Lower leg skin (tissue), 4 donors: ENCODE results near the gene RNF19B. TPM values are rescaled to one million over a fixed set of nuclear protein-coding genes. Genes with fewer than 3 reads are reported as not detected.

ENCODE experiments used
- DNase-seq, 2 donors: peaks; one replicate each; pipeline ENCODE4 v3.0.0-alpha.2; 2019; ENCODE audit warnings: low spot score in 2 of 2
- H3K4me3 ChIP-seq: fragments of 200-600 bp; sonication (generic); 2 replicates; pipeline ENCODE4 v1.5.1; 2017; ENCODE audit warnings: mild to moderate bottlenecking, low read depth; ENCODE audit not compliant: poor library complexity, severe bottlenecking
- CTCF ChIP-seq, 3 donors: fragments of 450-650 bp; IDR thresholded peaks; one replicate each; pipeline ENCODE4 v1.5.1; 2016; ENCODE audit warnings: antibody characterized with exemption in 3 of 3, mild to moderate bottlenecking in 3 of 3, moderate library complexity in 2 of 3
- POLR2A ChIP-seq, 2 donors: fragments of 450-650 bp; IDR thresholded peaks; one replicate each; pipeline ENCODE4 v1.6.1; 2016 to 2017; ENCODE audit warnings: antibody characterized with exemption in 2 of 2, mild to moderate bottlenecking in 1 of 2, moderate library complexity in 1 of 2
- WGBS, 2 donors: methylation state at CpG; one replicate each; pipeline ENCODE4 v1.1.5; 2018; 5-methylcytosine and 5-hydroxymethylcytosine counted together
- intact Hi-C: fragments of 100-400 bp; cut with DNase I; formaldehyde crosslinking; loops from one replicate; pipeline ENCODE4 v1.15.0; 2023; ENCODE audit warnings: low total_unique reads
- total RNA-seq, 4 donors: library from RNA; depleted of rRNA; stranded (reverse); fragments of >200 nt; gene quantifications; one replicate each; pipeline ENCODE4 v1.1.0, GENCODE V29; 2016

Gene RNF19B
- total RNA-seq, 4 donors from 2014 or later: 29.5 to 42.6 (median 37.5) TPM

DNA sequence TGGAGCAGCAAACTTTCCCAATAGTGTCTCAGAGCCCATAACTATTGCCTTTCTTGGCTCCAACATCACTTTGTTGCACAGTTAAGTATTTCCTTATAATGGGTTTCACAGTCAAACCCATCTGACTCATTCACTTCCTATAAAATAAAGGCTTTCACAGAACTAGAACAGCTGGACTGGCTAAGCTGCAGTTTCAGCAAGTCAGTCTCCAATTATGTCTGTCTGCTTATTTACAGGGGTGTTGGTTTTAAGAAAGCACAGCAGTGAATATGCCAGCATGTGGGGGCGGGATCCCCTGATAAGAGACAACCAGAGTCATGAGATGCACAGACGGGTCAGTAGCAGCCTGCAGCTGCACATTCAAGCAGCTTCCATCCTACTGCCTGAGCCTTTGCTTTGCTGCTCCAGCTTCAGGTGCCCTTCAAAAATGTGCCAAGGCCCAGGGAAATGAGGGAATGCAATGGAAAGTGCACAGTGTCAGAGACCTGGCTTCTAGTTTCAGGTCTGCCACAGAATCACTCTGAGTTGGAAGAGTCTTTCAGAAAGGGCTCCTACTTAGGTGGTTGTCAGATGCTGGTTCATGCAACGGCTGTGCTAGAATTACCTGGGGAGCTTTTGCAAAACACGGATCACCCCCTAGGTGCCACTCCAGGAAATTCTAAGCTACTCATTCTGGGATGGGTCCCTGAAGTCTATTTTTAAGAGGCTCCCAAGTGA, 24.8 kb downstream of the RNF19B start:
- no peak for DNase-seq
- H3K4me3 ChIP-seq: no peak overlapping the region
- WGBS, 2 donors: 59 to 66% methylated on average over 4 of the region's 4 CpGs
- TF ChIP-seq CTCF (IDR thresholded peaks at IDR 0.05) (no peak), POLR2A (IDR thresholded peaks at IDR 0.05) (no peak)
- intact Hi-C loops: no loop called here

GRCh38 chr1:32937061-32937460, 27.5 kb downstream of the RNF19B start:
- TF ChIP-seq CTCF (IDR thresholded peaks at IDR 0.05) (no peak), POLR2A (IDR thresholded peaks at IDR 0.05) (no peak)
- WGBS, 2 donors: 95 to 99% methylated on average over 4 of the region's 4 CpGs
- DNase-seq: no peak
- H3K4me3 ChIP-seq: no peak overlapping the region
- intact Hi-C loops: no loop called here

GRCh38 chr1:32934535-32934934, 30.1 kb downstream of the RNF19B start:
- intact Hi-C loops: no loop called here
- 90 to 96% methylated on average over 10 of the region's 10 CpGs for WGBS, 2 donors
- no peak for DNase-seq
- TF ChIP-seq CTCF (IDR thresholded peaks at IDR 0.05): no peak
- TF ChIP-seq POLR2A (IDR thresholded peaks at IDR 0.05): no peak
- H3K4me3 ChIP-seq: no peak overlapping the region

- TF ChIP-seq CTCF (IDR thresholded peaks at IDR 0.05): no peak
- no peak for TF ChIP-seq POLR2A (IDR thresholded peaks at IDR 0.05)
- WGBS, 2 donors: 33 to 39% methylated on average over 3 of the region's 3 CpGs
- intact Hi-C loops: no loop called here
Observed at GRCh38 chr1:32933742-32934322, 30.8 kb downstream of the RNF19B start.

DNA sequence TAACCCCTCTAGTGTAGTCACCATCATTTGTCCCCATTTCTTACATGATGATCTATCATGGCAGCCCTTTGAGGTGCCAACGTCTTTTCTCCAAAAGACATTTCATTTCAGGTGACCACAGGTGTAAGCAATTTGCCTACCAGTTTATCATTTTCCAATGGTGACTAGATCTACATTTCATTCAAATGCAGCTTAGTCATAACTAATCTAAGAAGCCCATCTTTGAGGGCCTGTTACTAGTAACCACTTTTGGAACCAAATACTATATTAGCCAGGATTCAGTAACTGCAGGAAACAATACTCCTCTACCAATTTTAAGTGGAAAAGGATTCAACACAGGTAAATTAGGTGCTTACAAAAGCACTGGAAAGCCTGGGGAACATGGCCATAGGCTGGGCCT, 32.8 kb downstream of the RNF19B start:
- intact Hi-C loops: no loop called here
- WGBS, 2 donors: 82 to 93% methylated on average over 1 of the region's 1 CpG
- DNase-seq: no peak
- TF ChIP-seq POLR2A (IDR thresholded peaks at IDR 0.05): no peak
- no peak for TF ChIP-seq CTCF (IDR thresholded peaks at IDR 0.05)
- no peak overlapping the region for H3K4me3 ChIP-seq

More at GRCh38 chr1:32933742-32934322, 30.8 kb downstream of the RNF19B start:
- no peak overlapping the region for H3K4me3 ChIP-seq
- DNase-seq: no peak
